RWPE2 (cell line): Measurements from ENCODE around the gene AS3MT.

Source experiments
- ATAC-seq: fragments of 200-7000 bp; cut with Tn5 transposase; 3 replicates; pipeline ENCODE4 v1.9.1; 2021; ENCODE audit warnings: low read depth
- DNase-seq: peaks from one replicate; pipeline ENCODE4 v3.0.0-alpha.2; 2020; ENCODE audit warnings: low spot score
- H3K27ac ChIP-seq: fragments of 450-650 bp; 2 replicates; pipeline ENCODE4 v1.5.1; 2017; ENCODE audit warnings: mild to moderate bottlenecking; ENCODE audit not compliant: poor library complexity, severe bottlenecking
- H3K27me3 ChIP-seq: fragments of 250-450 bp; sonication (Bioruptor Pico); 2 replicates; pipeline ENCODE4 v1.5.1; 2021; ENCODE audit warnings: mild to moderate bottlenecking, moderate library complexity; ENCODE audit not compliant: insufficient read depth, poor library complexity, severe bottlenecking
- H3K36me3 ChIP-seq: fragments of 250-450 bp; sonication (Bioruptor Pico); 2 replicates; pipeline ENCODE4 v1.5.1; 2020; ENCODE audit warnings: low read depth, mild to moderate bottlenecking, moderate library complexity
- H3K4me1 ChIP-seq: fragments of 250-450 bp; sonication (Bioruptor Pico); 2 replicates; pipeline ENCODE4 v1.5.1; 2021; ENCODE audit warnings: mild to moderate bottlenecking, moderate library complexity; ENCODE audit not compliant: insufficient read depth, poor library complexity, severe bottlenecking
- H3K4me3 ChIP-seq: fragments of 250-450 bp; sonication (Bioruptor Pico); 2 replicates; pipeline ENCODE4 v1.5.1; 2021; ENCODE audit warnings: mild to moderate bottlenecking, moderate library complexity; ENCODE audit not compliant: severe bottlenecking
- H3K9me3 ChIP-seq: fragments of 250-450 bp; sonication (Bioruptor Pico); 2 replicates; pipeline ENCODE4 v1.5.1; 2021; ENCODE audit warnings: mild to moderate bottlenecking, moderate library complexity; ENCODE audit not compliant: severe bottlenecking
- CTCF ChIP-seq: fragments of 450-650 bp; IDR thresholded peaks from one replicate; pipeline ENCODE4 v1.5.1; 2017; ENCODE audit warnings: mild to moderate bottlenecking, moderate library complexity; ENCODE audit not compliant: poor library complexity, severe bottlenecking

The AS3MT gene

DNA sequence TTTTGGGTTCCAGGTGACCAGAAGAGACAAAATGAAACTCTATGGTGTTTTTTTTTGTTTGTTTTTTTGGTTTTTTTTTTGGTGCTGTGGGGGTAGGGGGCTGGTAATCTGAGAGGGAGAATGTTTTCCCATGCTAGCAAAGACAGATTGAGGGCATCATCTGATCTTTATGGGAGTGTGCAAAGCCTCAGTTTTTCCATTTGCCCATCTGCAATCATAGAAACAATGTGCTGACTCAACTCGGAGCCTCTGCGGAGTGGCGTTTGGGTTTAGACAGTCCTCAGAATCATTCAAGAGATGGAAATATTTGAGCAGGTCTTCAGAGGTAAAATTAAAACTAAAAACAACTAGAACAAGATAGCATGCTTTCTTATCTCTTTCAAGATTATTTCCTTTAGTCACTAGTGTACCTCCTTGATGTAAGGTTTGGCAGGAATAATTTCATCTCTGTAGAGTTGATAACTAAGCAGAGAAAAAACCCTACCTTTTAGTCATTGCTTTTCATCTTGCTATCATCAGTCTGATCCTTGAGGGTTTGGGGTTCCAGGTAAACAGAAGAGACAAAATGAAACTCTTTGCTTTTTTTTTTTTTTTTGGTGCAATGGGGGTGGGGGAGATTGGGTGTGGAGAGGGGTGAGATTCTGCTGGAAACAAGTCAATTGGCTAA is 66.8 kb downstream of the AS3MT start:
- TF ChIP-seq CTCF, result no peak
- H3K4me1 ChIP-seq, result no peaks in the 10 kb centered on the region
- ATAC-seq (no peak), DNase-seq (no peak)
- H3K36me3 ChIP-seq, result no peaks in the 10 kb centered on the region
- no peak overlapping the region for H3K4me3 ChIP-seq
- no peak overlapping the region for H3K27ac ChIP-seq
- H3K27me3 ChIP-seq, result no peaks in the 10 kb centered on the region
- H3K9me3 ChIP-seq, result no peaks in the 10 kb centered on the region

DNA sequence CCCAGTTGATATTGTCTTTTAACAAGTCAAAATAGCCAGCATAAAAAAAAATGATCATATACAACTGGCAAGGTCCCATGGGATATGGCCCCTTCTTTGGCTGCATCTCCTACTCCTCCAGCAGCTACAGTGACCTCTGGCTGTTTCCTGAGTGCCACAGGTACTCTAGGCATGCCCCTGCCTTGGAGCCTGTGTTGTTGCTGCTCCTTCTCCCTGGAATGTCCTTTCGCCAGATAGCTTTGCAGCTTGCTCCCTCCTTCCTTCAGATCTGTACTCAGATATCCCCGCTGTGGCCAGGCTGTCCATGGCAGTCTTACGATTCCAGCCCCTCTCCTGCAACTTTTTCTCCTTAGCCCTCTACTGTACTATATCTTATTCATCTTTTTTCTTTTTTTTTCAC is 72.1 kb downstream of the AS3MT start:
- Histone ChIP-seq H3K36me3 (no peaks in the 10 kb centered on the region), H3K4me3 (no peak overlapping the region), H3K9me3 (no peaks in the 10 kb centered on the region), H3K27me3 (no peaks in the 10 kb centered on the region), H3K4me1 (no peaks in the 10 kb centered on the region), H3K27ac (no peak overlapping the region)
- ATAC-seq (no peak), DNase-seq (no peak)
- TF ChIP-seq CTCF, result no peak

DNA sequence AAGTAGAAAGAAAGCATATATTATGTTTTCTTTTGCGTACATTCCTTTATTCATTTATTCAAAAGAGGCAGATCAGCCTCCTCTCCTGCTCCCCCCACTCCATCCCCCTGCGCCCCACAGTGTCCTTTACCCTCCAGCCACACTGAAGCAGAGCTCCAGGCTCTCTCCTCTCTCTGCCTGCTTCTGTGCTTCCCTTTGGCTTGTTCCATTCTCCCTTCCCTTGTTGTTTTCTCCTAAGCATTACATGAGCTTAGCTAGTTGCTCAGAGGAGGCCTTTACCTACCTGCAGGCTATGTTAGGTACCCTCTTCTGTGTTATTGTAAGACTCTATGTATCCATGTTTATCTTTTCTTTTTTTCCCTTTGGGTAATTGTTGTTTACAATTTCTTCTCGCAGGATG is 76.2 kb downstream of the AS3MT start:
- ATAC-seq (no peak), DNase-seq (no peak)
- H3K4me3 ChIP-seq, result no peak overlapping the region
- H3K36me3 ChIP-seq, result no peaks in the 10 kb centered on the region
- H3K4me1 ChIP-seq, result no peaks in the 10 kb centered on the region
- no peak overlapping the region for H3K27ac ChIP-seq
- no peaks in the 10 kb centered on the region for H3K27me3 ChIP-seq
- no peak for TF ChIP-seq CTCF
- H3K9me3 ChIP-seq, result no peaks in the 10 kb centered on the region

GRCh38 chr10:102945962-102946361 is 76.7 kb downstream of the AS3MT start:
- no peak for DNase-seq
- Histone ChIP-seq H3K36me3 (no peaks in the 10 kb centered on the region), H3K4me3 (no peak overlapping the region), H3K4me1 (no peaks in the 10 kb centered on the region), H3K9me3 (no peaks in the 10 kb centered on the region), H3K27me3 (no peaks in the 10 kb centered on the region), H3K27ac (no peak overlapping the region)
- no peak for ATAC-seq
- TF ChIP-seq CTCF, result no peak

DNA sequence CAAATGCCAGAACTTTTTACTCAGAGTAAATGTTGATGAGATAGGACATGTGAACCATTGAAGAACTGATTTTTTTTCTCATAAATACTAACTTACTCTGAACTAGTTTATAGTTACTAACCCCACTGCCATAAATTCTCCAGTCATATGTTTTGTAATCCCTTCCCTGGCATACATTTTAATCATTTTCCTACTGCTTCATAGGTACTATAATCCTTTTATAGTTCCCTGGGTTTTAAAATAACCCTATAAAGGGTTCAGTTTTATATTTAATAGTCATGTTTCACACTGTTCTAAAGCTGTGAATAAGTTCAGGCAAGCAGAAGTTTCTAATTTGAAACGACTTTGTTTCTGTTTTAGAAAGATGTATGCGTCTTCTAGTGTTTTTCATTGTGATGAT is 77.7 kb downstream of the AS3MT start:
- ATAC-seq (no peak), DNase-seq (no peak)
- no peak for TF ChIP-seq CTCF
- Histone ChIP-seq H3K9me3 (no peaks in the 10 kb centered on the region), H3K4me3 (no peak overlapping the region), H3K4me1 (no peaks in the 10 kb centered on the region), H3K27ac (no peak overlapping the region), H3K27me3 (no peaks in the 10 kb centered on the region), H3K36me3 (no peaks in the 10 kb centered on the region)
